MV-4-11 (cell line): Measurements from ENCODE around the gene CD300LG.

Experiments
- DNase-seq: peaks from one replicate; lab custom pipeline; 2025; lab: John Stamatoyannopoulos, UW

CD300LG gene

DNA sequence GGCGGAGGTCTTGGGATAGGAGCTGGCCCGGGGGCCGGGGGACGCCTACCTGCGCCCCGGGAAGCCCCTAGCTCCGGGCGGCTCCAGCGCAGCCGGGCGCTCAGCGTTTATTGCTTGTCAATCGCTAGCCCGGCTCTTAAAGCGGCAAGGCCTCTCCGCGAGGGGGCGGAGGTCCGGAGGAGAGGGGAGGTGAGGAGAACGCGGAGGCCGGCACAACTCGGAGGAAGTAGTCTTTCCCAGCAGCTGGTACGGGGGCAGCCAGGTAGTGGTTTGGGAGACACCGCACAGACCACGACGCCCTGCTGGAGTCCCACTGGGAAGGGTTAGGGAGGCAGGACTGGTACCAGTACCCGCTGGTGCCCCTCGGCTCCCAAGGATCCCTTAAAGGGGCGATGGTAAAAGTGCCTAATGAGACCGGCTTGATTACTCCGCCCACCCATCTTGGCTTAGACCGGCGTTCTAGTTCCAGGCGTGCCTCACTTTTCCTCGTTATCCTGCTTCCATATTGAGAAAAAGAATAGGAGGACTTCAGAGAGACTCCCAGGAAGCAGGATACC lies 60.5 kb downstream of the CD300LG start, which contains the start of gene MPP2:
Gene MPP2, minus strand, starts transcription at position 112 of the 557 bp plus-strand sequence. CDS start 3,076 bp downstream, outside the sequence.
- peak; percentile 17 for DNase-seq

DNA sequence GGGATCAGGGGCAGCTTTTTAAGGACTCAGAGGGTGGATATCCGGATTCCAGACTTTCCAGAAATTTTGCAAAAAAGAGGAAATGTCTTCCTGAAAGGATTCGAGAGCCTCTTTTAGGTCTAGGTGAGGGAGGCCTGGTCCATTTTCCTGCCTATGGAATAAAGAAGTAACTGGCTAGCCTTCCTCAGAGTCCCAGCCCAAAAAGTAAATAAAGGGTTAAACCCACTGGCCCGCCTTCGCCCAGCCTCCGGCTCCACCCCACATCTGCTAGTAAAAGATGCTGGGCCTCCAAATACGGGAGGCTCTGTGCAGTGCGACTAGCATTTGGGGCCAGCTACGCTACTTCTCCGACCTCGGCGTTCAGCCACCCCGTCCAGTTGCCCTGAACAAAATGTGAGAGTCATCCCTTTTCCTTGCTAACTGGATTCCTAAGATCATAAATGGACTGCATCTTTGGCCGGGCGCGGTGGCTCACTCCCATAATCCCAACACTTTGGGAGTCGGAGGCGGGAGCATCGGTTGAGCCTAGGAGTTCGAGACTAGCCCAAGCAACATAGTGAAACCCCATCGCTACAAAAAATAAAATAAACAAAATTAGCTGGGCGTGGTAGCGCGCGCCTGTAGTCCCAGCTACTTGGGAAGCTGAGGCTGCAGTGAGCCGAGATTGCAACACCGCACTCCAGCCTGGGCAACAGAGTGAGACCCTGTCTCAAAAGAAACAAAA lies 61.2 kb downstream of the CD300LG start:
- DNase-seq, result peak; percentile 16

DNA sequence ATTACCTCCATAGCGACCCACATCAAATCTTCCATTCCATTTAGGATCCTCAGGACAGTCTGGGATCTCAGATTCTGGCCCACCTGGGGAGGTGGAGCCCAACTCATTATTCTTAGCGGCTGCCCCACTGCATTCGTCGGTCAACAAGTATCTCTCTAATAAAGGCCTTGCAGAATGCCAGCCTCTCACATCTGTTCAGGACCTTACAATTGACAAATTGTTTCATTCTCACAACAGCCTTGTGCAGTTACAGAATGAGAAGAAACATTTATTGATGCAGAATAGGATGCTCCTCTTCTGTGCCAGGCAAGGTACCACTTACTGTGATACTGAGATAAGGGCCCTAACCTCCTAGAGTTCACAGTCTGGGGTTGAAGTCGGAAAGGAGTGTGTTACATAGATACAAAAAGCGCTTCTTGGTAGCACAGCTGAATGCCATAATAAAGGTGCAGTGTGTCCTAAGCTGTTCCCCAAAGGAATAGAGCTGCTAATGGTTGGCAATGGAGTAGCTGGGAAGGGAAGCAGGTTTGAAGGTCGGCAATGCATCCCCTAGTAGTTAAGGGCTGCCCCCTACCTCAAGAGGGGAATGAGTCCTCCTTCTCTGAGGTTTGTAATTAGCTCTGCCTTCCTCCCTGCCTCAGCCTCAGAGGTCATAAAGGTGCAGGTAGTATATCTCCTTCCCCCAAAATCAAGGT lies 62.7 kb downstream of the CD300LG start:
- no peak for DNase-seq

DNA sequence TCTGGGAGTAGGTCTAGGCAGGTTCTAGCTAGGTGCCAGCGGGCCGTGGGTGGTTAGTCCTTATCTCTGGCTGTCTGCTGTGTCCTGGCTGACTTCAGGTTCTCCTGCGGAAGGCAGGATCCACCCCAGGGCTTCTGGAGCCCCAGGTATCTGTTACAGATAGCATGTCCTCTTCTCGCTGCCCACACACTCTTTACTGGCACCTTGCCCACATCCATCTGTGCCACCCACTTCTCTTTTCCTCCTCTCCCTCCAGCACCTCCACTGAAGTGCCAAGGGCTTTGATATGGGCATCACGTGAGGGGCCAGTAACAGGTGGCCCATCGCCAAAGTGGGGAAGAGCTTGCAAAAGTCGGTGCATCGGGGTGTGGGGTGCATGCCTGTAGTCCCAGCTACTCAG lies 64.9 kb downstream of the CD300LG start:
- DNase-seq, result no peak

DNA sequence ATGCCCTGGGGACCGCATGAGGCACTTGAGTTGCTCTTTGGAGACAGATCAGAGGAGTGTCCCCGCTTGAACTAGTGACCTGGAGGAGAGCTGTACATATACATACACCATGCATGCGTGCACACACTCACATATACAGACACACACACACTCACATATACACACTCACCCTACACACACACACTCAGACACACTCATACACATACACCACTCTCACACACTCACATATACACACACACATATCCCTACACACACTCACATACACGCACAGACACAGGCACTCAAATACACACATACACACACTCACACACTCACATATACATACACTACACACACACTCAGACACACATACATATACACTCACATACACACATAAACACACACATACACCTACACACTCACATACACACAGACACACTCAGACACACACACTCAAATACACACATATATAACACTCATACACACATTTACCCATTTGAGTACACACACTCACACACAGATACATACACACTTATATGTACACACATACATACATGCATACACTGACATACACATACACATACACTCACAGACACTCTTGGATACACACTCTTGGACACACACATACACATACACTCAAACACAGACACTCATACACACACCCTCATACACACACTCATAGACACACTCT lies 65.8 kb downstream of the CD300LG start:
- no peak for DNase-seq
